IPS DF 6.9 (cell line): ENCODE results near the gene GLI1.
A peak's percentile ranks its signal among the peaks of the same experiment; 100 is the strongest.
"Not testable (repeated sequence)": the region's sequence is repeated elsewhere in the genome, so short reads cannot be mapped to it uniquely, and the experiment has no call there.

ENCODE experiments used
- DNase-seq: peaks from one replicate; pipeline ENCODE4 v3.0.0-alpha.2; 2013; ENCODE audit warnings: low read depth, low spot score
- H3K27ac ChIP-seq: one replicate; pipeline ENCODE4 v1.5.1; 2013; ENCODE audit warnings: low read length, control low read depth
- H3K27me3 ChIP-seq: 2 replicates; pipeline ENCODE4 v1.6.1; 2013; ENCODE audit warnings: mild to moderate bottlenecking, low read length; ENCODE audit not compliant: control insufficient read depth, insufficient read depth
- H3K36me3 ChIP-seq: 2 replicates; pipeline ENCODE4 v1.6.1; 2013; ENCODE audit warnings: low read length; ENCODE audit not compliant: control insufficient read depth, insufficient read depth
- H3K4me1 ChIP-seq: 2 replicates; pipeline ENCODE4 v1.6.1; 2013; ENCODE audit warnings: low read length; ENCODE audit not compliant: control insufficient read depth, insufficient read depth
- H3K4me3 ChIP-seq: 2 replicates; pipeline ENCODE4 v1.5.1; 2013; ENCODE audit warnings: mild to moderate bottlenecking, low read length
- H3K9me3 ChIP-seq: 2 replicates; pipeline ENCODE4 v1.6.1; 2013; ENCODE audit warnings: low read length, inconsistent platforms; ENCODE audit not compliant: control insufficient read depth, insufficient read depth
- WGBS: extraction: QIAGEN DNeasy Blood & Tissue Kit; methylation state at CpG from one replicate; pipeline ENCODE4 v1.1.7; 2013; ENCODE audit warnings: mixed read lengths, missing lambda C conversion rate; ENCODE audit not compliant: insufficient read length, insufficient coverage; 5-methylcytosine and 5-hydroxymethylcytosine counted together

The GLI1 gene

GRCh38 chr12:57487055-57487596, 27.5 kb downstream of the GLI1 start:
- Histone ChIP-seq H3K27ac (no peak overlapping the region), H3K4me1 (no peaks in the 10 kb centered on the region), H3K27me3 (no peaks in the 10 kb centered on the region), H3K9me3 (no peaks in the 10 kb centered on the region), H3K36me3 (peaks cover 22% of the 10 kb centered on the region), H3K4me3 (no peak overlapping the region)
- no peak for DNase-seq
- no CpG with 5 or more reads among the region's 27 CpGs for WGBS

GRCh38 chr12:57487597-57488401, 28.2 kb downstream of the GLI1 start, which contains the start of gene MARS1:
MARS1 (plus strand) TSS chr12:57488068; CDS start chr12:57488091, 23 bp downstream.
- Histone ChIP-seq H3K9me3 (no peaks in the 10 kb centered on the region), H3K4me3 (peak within 1 kb of the TSS; percentile 81), H3K27ac (no peak within 1 kb of the TSS), H3K27me3 (no peaks in the 10 kb centered on the region), H3K4me1 (no peaks in the 10 kb centered on the region), H3K36me3 (peaks cover 27% of the 10 kb centered on the region)
- WGBS, result 100% methylated on average over 1 of the region's 47 CpGs
- DNase-seq, result peak; percentile 94

DNA sequence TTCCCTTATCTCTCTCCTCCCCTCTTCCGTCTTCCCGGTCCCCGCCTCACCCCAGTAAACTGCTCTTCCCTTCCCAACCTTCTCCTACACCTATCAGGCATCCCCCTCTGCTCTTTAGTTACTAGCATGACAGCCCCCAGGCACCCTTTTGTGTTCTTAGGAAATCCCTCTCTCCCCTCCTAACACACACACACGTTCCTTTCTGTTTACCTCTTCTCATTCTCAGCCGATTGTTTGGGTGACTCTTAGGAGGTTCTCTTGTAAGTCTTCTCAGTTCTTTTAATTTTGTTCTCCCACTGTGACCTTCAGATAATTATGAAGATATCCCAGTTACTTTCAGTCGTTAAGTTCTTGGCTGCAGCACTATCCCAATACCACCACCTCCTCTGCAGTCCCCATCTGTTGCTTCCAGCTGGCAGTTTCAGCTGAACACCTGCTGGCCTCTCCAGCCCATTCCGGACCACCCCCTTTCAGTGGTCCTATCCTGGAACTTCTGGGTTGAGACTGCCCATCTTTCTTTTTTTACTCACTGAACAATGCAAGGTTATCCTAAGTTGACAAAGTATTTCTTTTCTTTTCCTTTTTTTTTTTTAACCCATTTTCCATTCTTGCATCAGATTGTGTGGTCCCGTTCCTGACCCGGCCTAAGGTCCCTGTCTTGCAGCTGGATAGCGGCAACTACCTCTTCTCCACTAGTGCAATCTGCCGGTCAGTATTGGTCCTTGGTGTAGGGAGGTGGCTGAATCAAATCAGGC, 29.0 kb downstream of the GLI1 start:
- no peaks in the 10 kb centered on the region for H3K9me3 ChIP-seq
- WGBS, result 100% methylated on average over 3 of the region's 11 CpGs
- H3K4me3 ChIP-seq, result peak overlapping the region; percentile 81
- H3K27me3 ChIP-seq, result no peaks in the 10 kb centered on the region
- H3K27ac ChIP-seq, result no peak overlapping the region
- no peaks in the 10 kb centered on the region for H3K4me1 ChIP-seq
- no peak for DNase-seq
- peaks cover 27% of the 10 kb centered on the region for H3K36me3 ChIP-seq

GRCh38 chr12:57489157-57489641, 29.6 kb downstream of the GLI1 start:
- Histone ChIP-seq H3K36me3 (peaks cover 27% of the 10 kb centered on the region), H3K9me3 (no peaks in the 10 kb centered on the region), H3K27me3 (no peaks in the 10 kb centered on the region), H3K4me1 (no peaks in the 10 kb centered on the region), H3K4me3 (peak overlapping the region; percentile 81; the same call in 1 of the 2 replicates), H3K27ac (no peak overlapping the region)
- no CpG with 5 or more reads among the region's 5 CpGs for WGBS
- no peak for DNase-seq

DNA sequence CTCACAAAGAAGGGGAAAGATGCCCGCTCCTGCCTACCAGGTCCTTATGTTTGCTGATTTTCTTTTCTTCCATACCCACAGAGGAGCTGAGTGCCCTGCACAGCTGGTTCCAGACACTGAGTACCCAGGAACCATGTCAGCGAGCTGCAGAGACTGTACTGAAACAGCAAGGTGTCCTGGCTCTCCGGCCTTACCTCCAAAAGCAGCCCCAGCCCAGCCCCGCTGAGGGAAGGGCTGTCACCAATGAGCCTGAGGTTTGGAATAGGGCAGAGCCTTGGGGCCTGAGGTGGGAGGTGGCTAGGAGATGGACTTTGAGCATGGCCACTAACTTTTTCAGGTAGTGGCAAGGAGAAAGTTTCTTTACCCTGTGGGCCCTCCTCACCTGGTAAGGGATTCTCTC, 30.5 kb downstream of the GLI1 start:
- no peak for DNase-seq
- H3K4me3 ChIP-seq, result no peak overlapping the region
- no peaks in the 10 kb centered on the region for H3K27me3 ChIP-seq
- no peaks in the 10 kb centered on the region for H3K9me3 ChIP-seq
- H3K4me1 ChIP-seq, result no peaks in the 10 kb centered on the region
- no CpG with 5 or more reads among the region's 4 CpGs for WGBS
- H3K27ac ChIP-seq, result no peak overlapping the region
- peaks cover 27% of the 10 kb centered on the region for H3K36me3 ChIP-seq

GRCh38 chr12:57491393-57492280, 32.1 kb downstream of the GLI1 start:
- Histone ChIP-seq H3K4me1 (no peaks in the 10 kb centered on the region), H3K27ac (no peak overlapping the region), H3K9me3 (no peaks in the 10 kb centered on the region), H3K36me3 (peaks cover 30% of the 10 kb centered on the region), H3K4me3 (no peak overlapping the region), H3K27me3 (no peaks in the 10 kb centered on the region)
- no CpG with 5 or more reads among the region's 15 CpGs for WGBS
- no peak for DNase-seq

- H3K27me3 ChIP-seq, H3K9me3 ChIP-seq, H3K27ac ChIP-seq, H3K4me1 ChIP-seq, H3K4me3 ChIP-seq, DNase-seq: not testable (repeated sequence)
- H3K36me3 ChIP-seq, result peaks cover 36% of the 10 kb centered on the region
- no CpG with 5 or more reads among the region's 48 CpGs for WGBS
These were observed 35.6 kb downstream of the GLI1 start for GRCh38 chr12:57495051-57495701.

DNA sequence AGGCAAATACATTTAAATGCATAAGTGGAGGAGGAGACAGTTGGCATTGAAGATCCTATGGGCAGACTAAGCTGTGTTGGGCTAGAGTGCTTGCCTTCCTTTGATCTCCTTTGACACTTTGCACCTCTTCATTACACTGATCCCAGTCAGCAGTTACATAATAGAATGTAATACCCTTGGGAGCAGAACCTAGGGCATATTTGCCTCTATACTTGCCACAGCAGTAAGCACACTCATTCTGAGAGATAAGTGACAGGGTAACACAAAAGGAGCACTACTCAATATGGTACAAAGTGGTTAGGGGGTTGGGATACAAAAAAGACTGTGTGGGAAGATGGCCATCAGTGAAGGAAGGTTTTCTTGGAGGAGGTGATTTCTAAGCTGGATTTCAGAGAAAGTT, 37.2 kb downstream of the GLI1 start:
- Histone ChIP-seq H3K4me1 (no peaks in the 10 kb centered on the region), H3K4me3 (no peak overlapping the region), H3K9me3 (no peaks in the 10 kb centered on the region), H3K36me3 (peaks cover 27% of the 10 kb centered on the region), H3K27me3 (no peaks in the 10 kb centered on the region), H3K27ac (no peak overlapping the region)
- no peak for DNase-seq

- 100% methylated on average over 3 of the region's 12 CpGs for WGBS
- no peak overlapping the region for H3K4me3 ChIP-seq
- H3K27ac ChIP-seq, result no peak overlapping the region
- H3K4me1 ChIP-seq, result no peaks in the 10 kb centered on the region
- peaks cover 27% of the 10 kb centered on the region for H3K36me3 ChIP-seq
- no peaks in the 10 kb centered on the region for H3K27me3 ChIP-seq
- H3K9me3 ChIP-seq, result no peaks in the 10 kb centered on the region
- DNase-seq, result no peak
These were observed 37.9 kb downstream of the GLI1 start for GRCh38 chr12:57497223-57498131.
